Right forelimb (tissue), 1 donor: Measurements from ENCODE around the gene IGF2BP1.

ENCODE experiments used
- DNase-seq: peaks from one replicate; pipeline ENCODE4 v3.0.0-alpha.2; 2018

The IGF2BP1 gene

DNA sequence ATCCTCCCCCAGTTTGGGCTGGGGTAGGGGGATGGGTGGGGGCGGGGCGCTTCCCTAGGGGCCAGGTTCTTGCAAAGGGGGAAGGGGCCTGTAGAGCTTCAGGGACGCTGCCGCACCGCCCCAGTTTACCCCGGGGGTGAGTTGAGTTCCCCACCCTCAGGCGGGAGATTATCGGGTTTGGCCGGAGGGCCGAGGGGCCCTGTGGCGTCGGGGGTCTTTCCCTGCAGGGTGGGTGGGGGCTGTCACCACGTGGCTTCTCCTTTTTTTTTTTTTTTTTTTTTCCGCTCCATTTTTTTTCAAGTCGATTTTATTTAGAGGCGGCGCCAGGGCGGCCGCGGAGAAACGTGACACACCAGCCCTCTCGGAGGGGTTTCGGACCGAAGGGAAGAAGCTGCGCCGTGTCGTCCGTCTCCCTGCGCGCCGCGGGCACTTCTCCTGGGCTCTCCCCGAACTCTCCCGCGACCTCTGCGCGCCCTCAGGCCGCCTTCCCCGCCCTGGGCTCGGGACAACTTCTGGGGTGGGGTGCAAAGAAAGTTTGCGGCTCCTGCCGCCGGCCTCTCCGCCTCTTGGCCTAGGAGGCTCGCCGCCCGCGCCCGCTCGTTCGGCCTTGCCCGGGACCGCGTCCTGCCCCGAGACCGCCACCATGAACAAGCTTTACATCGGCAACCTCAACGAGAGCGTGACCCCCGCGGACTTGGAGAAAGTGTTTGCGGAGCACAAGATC, at the start of gene IGF2BP1:
Gene IGF2BP1, plus strand, starts transcription at position 283 of the 724 bp plus-strand sequence. Its CDS starts 361 bp downstream, at position 644.
- DNase-seq, result peak; percentile 79

- no peak for DNase-seq
Measured at GRCh38 chr17:48951572-48951971, 45.6 kb upstream of the IGF2BP1 start.

GRCh38 chr17:48952904-48953303, 44.3 kb upstream of the IGF2BP1 start:
- DNase-seq, result no peak

- DNase-seq, result no peak
Measured at GRCh38 chr17:48954300-48954755, 42.9 kb upstream of the IGF2BP1 start.

GRCh38 chr17:48960834-48961515, 36.2 kb upstream of the IGF2BP1 start:
- no peak for DNase-seq

DNA sequence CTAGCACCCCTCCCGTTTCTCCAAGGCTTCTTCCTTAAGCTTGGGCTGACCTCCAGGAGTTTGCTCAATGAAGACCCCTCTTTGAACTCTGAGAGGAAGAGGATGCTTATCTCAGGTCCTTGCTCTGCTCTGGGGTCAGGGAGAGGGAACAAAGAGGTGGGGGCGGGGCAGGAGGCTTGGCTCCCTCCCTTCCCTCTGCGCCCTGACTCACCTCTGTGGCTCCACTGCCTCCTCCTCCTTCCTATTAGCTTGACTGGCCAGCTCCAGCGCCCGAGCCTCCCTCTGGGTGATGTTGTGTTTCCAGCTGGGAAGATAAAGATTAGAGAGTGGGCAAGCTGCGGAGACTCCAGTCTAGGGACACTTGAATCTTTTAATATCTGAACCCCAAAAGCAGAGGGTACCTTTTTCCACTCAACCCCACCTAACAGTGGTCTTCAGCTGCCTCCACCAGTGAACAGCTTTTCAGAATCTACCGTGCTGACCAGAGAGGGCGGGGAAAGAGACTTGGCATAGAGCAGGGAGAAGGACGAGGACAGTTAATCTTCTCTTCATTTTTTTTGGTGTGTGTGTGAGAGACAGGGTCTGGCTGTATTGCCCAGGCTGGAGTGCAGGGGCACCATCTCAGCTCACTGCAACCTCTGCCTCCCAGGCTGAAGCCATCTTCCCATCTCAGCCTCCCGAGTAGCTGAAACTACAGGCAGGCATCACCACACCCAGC, 35.5 kb upstream of the IGF2BP1 start:
- DNase-seq, result no peak

GRCh38 chr17:48970224-48970623, 27.0 kb upstream of the IGF2BP1 start:
- no peak for DNase-seq

- DNase-seq, result no peak
Measured at GRCh38 chr17:48970865-48971687, 26.1 kb upstream of the IGF2BP1 start.

DNA sequence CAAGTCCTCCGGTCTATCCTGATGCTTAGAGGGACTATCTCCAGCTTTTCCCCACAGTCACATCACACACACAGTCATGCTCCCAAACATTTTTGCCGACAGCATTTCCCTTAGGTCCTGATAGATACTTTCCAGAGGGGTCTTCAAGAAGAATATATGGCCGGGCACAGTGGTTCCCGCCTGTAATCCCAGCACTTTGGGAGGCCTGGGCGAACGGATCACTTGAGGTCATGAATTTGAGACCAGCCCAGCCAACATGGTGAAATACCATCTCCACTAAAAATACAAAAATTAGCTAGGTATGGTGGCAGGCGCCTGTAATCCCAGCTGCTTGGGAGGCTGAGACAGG, 24.5 kb upstream of the IGF2BP1 start:
- DNase-seq, result no peak

GRCh38 chr17:48973806-48974205, 23.4 kb upstream of the IGF2BP1 start:
- DNase-seq, result no peak

GRCh38 chr17:48981927-48982539, 15.2 kb upstream of the IGF2BP1 start:
- no peak for DNase-seq

- DNase-seq, result no peak
Measured at GRCh38 chr17:48985436-48986245, 11.5 kb upstream of the IGF2BP1 start.

DNA sequence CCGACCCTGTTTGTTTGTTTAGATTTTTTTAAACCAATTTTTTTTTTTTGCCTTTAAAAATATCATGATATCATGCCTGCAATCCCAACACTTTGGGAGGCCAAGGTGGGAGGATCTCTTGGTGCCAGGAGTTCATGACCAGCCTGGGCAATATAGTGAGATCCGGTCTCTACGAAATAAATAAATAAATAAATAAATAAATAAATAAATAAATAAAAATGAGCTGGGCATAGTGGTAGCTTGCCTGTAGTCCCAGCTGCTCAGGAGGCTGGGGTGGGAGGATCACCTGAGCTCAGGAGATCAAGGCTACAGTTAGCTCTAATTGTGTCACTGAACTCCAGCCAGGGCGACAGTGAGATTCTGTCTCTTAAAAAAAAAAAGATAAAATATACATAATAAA, 8.1 kb upstream of the IGF2BP1 start:
- DNase-seq, result no peak

- no peak for DNase-seq
Measured at GRCh38 chr17:48990882-48991357, 6.3 kb upstream of the IGF2BP1 start.

GRCh38 chr17:48992444-48992843, 4.7 kb upstream of the IGF2BP1 start:
- DNase-seq, result no peak

DNA sequence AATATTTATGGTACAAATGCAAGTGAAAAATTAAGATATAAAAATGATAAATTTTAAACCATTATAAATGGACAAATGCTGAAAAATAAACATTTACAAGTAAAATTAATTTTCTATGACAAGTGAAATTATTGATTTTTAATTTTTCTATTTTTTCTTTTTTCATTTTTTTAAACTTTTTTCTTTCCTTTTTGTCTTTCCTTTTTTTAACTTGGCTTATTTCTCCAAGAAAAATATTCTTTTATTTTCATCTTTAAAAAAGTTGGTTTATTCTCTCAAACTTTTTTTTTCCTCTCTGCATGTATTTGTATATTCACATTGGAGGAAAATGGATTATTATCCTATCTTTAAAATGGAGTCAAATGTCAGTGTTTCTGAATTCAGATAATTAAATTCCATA, 3.9 kb upstream of the IGF2BP1 start:
- no peak for DNase-seq

DNA sequence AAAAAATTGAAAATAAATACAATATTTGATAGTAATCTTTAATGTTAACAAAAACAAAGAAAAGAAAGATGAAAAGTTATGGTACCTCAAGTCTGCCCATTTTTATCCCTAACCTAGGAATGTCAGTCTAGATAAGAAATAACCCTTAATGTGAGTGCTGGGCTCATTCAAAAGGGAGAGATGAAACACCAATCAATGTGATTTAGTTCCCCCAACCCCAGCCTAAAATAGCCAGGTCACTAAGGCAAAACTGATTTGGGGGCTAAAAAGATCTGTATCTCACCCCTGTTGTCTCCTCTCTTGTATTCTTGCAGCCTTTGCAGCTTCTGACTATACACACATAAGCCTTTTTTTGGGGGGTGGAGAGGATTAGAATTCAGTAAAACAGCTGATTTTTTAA, 3.2 kb upstream of the IGF2BP1 start:
- no peak for DNase-seq

GRCh38 chr17:48994549-48995303, 2.5 kb upstream of the IGF2BP1 start:
- no peak for DNase-seq

GRCh38 chr17:48995304-48995973, 1.7 kb upstream of the IGF2BP1 start:
- DNase-seq, result peak; percentile 63
